Endodermal cell (in vitro differentiated cells): Measurements from ENCODE around the gene DOCK10. TPM values are rescaled to one million over a fixed set of nuclear protein-coding genes. Genes with fewer than 3 reads are reported as not detected.

ENCODE experiments used
- DNase-seq: peaks from one replicate; pipeline ENCODE4 v3.0.0-alpha.2; 2017
- H3K27ac ChIP-seq: 2 replicates; pipeline ENCODE4 v1.5.1; 2013; ENCODE audit warnings: mild to moderate bottlenecking, low read depth, low read length, moderate library complexity
- H3K27me3 ChIP-seq: 2 replicates; pipeline ENCODE4 v1.6.1; 2013; ENCODE audit warnings: mild to moderate bottlenecking, low read length, moderate library complexity; ENCODE audit not compliant: insufficient read depth, control insufficient read depth, poor library complexity, severe bottlenecking
- H3K36me3 ChIP-seq: 2 replicates; pipeline ENCODE4 v1.7.0; 2013; ENCODE audit warnings: mild to moderate bottlenecking, low read length, moderate library complexity; ENCODE audit not compliant: control insufficient read depth, insufficient read depth
- H3K4me1 ChIP-seq: one replicate; pipeline ENCODE4 v1.7.0; 2013; ENCODE audit warnings: low read length; ENCODE audit not compliant: control insufficient read depth, insufficient read depth
- H3K4me3 ChIP-seq: 2 replicates; pipeline ENCODE4 v1.5.1; 2013; ENCODE audit warnings: mild to moderate bottlenecking, low read length, moderate library complexity
- H3K9ac ChIP-seq: 2 replicates; pipeline ENCODE4 v1.6.1; 2013; ENCODE audit warnings: mild to moderate bottlenecking, low read length, moderate library complexity; ENCODE audit not compliant: poor library complexity, severe bottlenecking; ENCODE audit errors: extremely low read depth
- H3K9me3 ChIP-seq: 2 replicates; pipeline ENCODE4 v1.6.1; 2013; ENCODE audit warnings: mild to moderate bottlenecking, low read length, moderate library complexity; ENCODE audit not compliant: control insufficient read depth
- H3K27ac Mint-ChIP-seq: 2 replicates; pipeline ENCODE4 v1.8.0; 2020; ENCODE audit warnings: mixed read lengths
- H3K27me3 Mint-ChIP-seq: 2 replicates; pipeline ENCODE4 v1.8.0; 2021; ENCODE audit warnings: mild to moderate bottlenecking, mixed read lengths; ENCODE audit not compliant: insufficient read depth
- H3K36me3 Mint-ChIP-seq: 2 replicates; pipeline ENCODE4 v1.8.0; 2020; ENCODE audit warnings: low read depth, mixed read lengths
- H3K4me1 Mint-ChIP-seq: 2 replicates; pipeline ENCODE4 v1.8.0; 2020; ENCODE audit warnings: mixed read lengths
- H3K4me3 Mint-ChIP-seq: 2 replicates; pipeline ENCODE4 v1.8.0; 2020; ENCODE audit warnings: mild to moderate bottlenecking, moderate library complexity, mixed read lengths
- H3K9me3 Mint-ChIP-seq: 2 replicates; pipeline ENCODE4 v1.8.0; 2020; ENCODE audit warnings: mild to moderate bottlenecking, mixed read lengths
- CTCF ChIP-seq: fragments of 200-600 bp; sonication (generic); conservative IDR thresholded peaks from 2 replicates; pipeline ENCODE4 v1.5.0; 2021; ENCODE audit warnings: antibody characterized with exemption, mild to moderate bottlenecking
- WGBS, 2 experiments: methylation state at CpG; one replicate each; pipeline versions ENCODE4 v1.1.5 to v1.1.7; 2013; ENCODE audit warnings: missing lambda C conversion rate in 2 of 2, mixed read lengths in 1 of 2; ENCODE audit not compliant: insufficient coverage in 1 of 2, insufficient read length in 1 of 2; 5-methylcytosine and 5-hydroxymethylcytosine counted together
- total RNA-seq, 2 donors: library from RNA; stranded (reverse); fragmentation: NEBNext Ultra II Directional in 1 of 2; extraction: Animal tissue kit (Norgen Biotek cat#: 25700) in 1 of 2; gene quantifications; 2 replicates in 1 of 2; 3 replicates in 1 of 2; pipeline ENCODE4 v1.2.1, GENCODE V29; 2021

DOCK10 gene
- total RNA-seq, 2 donors from 2014 or later, result 0.44 to 1.4 TPM

DNA sequence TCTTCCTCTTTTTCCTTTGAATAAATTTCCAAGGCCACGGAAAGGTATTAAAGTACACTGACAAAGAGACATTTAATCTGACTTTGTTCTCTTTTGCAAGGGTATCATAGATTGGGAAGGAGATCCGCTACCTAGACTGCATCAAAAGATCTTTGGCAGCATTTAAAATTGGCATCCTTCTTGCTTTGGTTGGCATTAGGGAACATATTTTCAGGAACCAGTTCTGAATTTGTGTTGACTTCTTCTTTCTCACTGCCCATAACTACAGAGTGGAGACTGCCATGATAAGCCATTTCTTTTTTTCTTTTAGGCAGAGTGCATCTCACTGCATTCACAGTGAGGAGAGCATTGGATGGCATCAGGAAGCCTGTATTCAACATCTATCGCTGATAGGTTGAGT is 83.4 kb downstream of the DOCK10 start:
- Histone ChIP-seq H3K4me1 (no peaks in the 10 kb centered on the region), H3K36me3 (no peaks in the 10 kb centered on the region), H3K9ac (no peak overlapping the region), H3K9me3 (no peaks in the 10 kb centered on the region), H3K4me3 (no peak overlapping the region), H3K27ac (no peak overlapping the region), H3K27me3 (no peaks in the 10 kb centered on the region)
- no peak for TF ChIP-seq CTCF
- Mint-ChIP-seq H3K4me3 (no peak overlapping the region), H3K27me3 (no peaks in the 10 kb centered on the region), H3K27ac (no peak overlapping the region), H3K36me3 (no peaks in the 10 kb centered on the region), H3K9me3 (no peaks in the 10 kb centered on the region), H3K4me1 (no peaks in the 10 kb centered on the region)
- no peak for DNase-seq
- WGBS, 2 experiments, result 98 to 100% methylated on average over 2 to 3 of the region's 3 CpGs

GRCh38 chr2:224958462-224958857 is 83.8 kb downstream of the DOCK10 start:
- Histone ChIP-seq H3K27ac (no peak overlapping the region), H3K9ac (no peak overlapping the region), H3K4me3 (no peak overlapping the region), H3K27me3 (no peaks in the 10 kb centered on the region), H3K9me3 (no peaks in the 10 kb centered on the region), H3K36me3 (no peaks in the 10 kb centered on the region), H3K4me1 (no peaks in the 10 kb centered on the region)
- no peaks in the 10 kb centered on the region for H3K9me3 Mint-ChIP-seq
- no peak for DNase-seq
- no peaks in the 10 kb centered on the region for H3K4me1 Mint-ChIP-seq
- H3K4me3 Mint-ChIP-seq, result no peak overlapping the region
- no peaks in the 10 kb centered on the region for H3K27me3 Mint-ChIP-seq
- 88 to 100% methylated on average over 2 to 3 of the region's 3 CpGs for whole genome bisulfite sequencing, 2 experiments
- no peak for TF ChIP-seq CTCF
- H3K27ac Mint-ChIP-seq, result no peak overlapping the region
- no peaks in the 10 kb centered on the region for H3K36me3 Mint-ChIP-seq

GRCh38 chr2:224957540-224958461 is 84.5 kb downstream of the DOCK10 start:
- Histone ChIP-seq H3K9me3 (no peaks in the 10 kb centered on the region), H3K36me3 (no peaks in the 10 kb centered on the region), H3K27ac (no peak overlapping the region), H3K27me3 (no peaks in the 10 kb centered on the region), H3K4me1 (no peaks in the 10 kb centered on the region), H3K9ac (no peak overlapping the region), H3K4me3 (no peak overlapping the region)
- no peak for DNase-seq
- Mint-ChIP-seq H3K9me3 (no peaks in the 10 kb centered on the region), H3K27me3 (no peaks in the 10 kb centered on the region), H3K36me3 (no peaks in the 10 kb centered on the region), H3K4me1 (no peaks in the 10 kb centered on the region), H3K27ac (no peak overlapping the region), H3K4me3 (no peak overlapping the region)
- WGBS, 2 experiments, result 89 to 98% methylated on average over 5 to 8 of the region's 8 CpGs
- TF ChIP-seq CTCF, result no peak
